T1000 (cell line): Measurements from ENCODE around the gene GPSM1.

Experiments used
- DNase-seq: peaks from one replicate; lab custom pipeline; 2025; ENCODE audit warnings: mixed read lengths; lab: John Stamatoyannopoulos, UW

Gene GPSM1

GRCh38 chr9:136291306-136292025, 35.9 kb upstream of the GPSM1 start:
- no peak for DNase-seq

- DNase-seq = no peak
Observed at GRCh38 chr9:136292026-136292538, 35.3 kb upstream of the GPSM1 start.

GRCh38 chr9:136292591-136293448, 34.5 kb upstream of the GPSM1 start:
- no peak for DNase-seq

GRCh38 chr9:136293476-136294077, 33.8 kb upstream of the GPSM1 start:
- no peak for DNase-seq

- DNase-seq = no peak
Observed at GRCh38 chr9:136294437-136294836, 32.9 kb upstream of the GPSM1 start.

GRCh38 chr9:136295055-136295454, 32.3 kb upstream of the GPSM1 start:
- DNase-seq = no peak

- no peak for DNase-seq
Observed at GRCh38 chr9:136295542-136296433, 31.6 kb upstream of the GPSM1 start.

- DNase-seq = no peak
Observed at GRCh38 chr9:136296434-136297015, 30.8 kb upstream of the GPSM1 start.

- DNase-seq = no peak
Observed at GRCh38 chr9:136297016-136297691, 30.2 kb upstream of the GPSM1 start.

- no peak for DNase-seq
Observed at GRCh38 chr9:136297766-136298735, 29.3 kb upstream of the GPSM1 start.

GRCh38 chr9:136299116-136299515, 28.2 kb upstream of the GPSM1 start:
- no peak for DNase-seq

- DNase-seq = no peak
Observed at GRCh38 chr9:136299541-136299940, 27.8 kb upstream of the GPSM1 start.

GRCh38 chr9:136300016-136300545, 27.3 kb upstream of the GPSM1 start:
- DNase-seq = no peak

GRCh38 chr9:136300866-136301265, 26.5 kb upstream of the GPSM1 start:
- DNase-seq = no peak

- DNase-seq = no peak
Observed at GRCh38 chr9:136302527-136302926, 24.8 kb upstream of the GPSM1 start.

- DNase-seq = no peak
Observed at GRCh38 chr9:136303066-136303824, 24.1 kb upstream of the GPSM1 start.

- no peak for DNase-seq
Observed at GRCh38 chr9:136303825-136304416, 23.4 kb upstream of the GPSM1 start, which contains the start of gene CCDC187. Gene CCDC187, minus strand, starts transcription at chr9:136304094. Its CDS starts 264 bp downstream, at chr9:136303830.

- DNase-seq = no peak
Observed at GRCh38 chr9:136304456-136304855, 22.9 kb upstream of the GPSM1 start.
